Upper lobe of right lung (tissue), 1 donor: Measurements from ENCODE around the gene STPG1. TPM values are rescaled to one million over a fixed set of nuclear protein-coding genes. Genes with fewer than 3 reads are reported as not detected.

Experiments used
- ATAC-seq: fragments of 200-7000 bp; cut with Tn5 transposase; one replicate; pipeline ENCODE4 v1.9.1; 2020; ENCODE audit warnings: mild to moderate bottlenecking, moderate library complexity
- DNase-seq: peaks from one replicate; pipeline ENCODE4 v3.0.0-alpha.2; 2020
- H3K27ac ChIP-seq: fragments of 200-600 bp; one replicate; pipeline ENCODE4 v1.8.0; 2022
- H3K27me3 ChIP-seq: fragments of 200-600 bp; one replicate; pipeline ENCODE4 v1.8.0; 2022; ENCODE audit warnings: mild to moderate bottlenecking
- H3K36me3 ChIP-seq: fragments of 200-600 bp; one replicate; pipeline ENCODE4 v1.8.0; 2022
- H3K4me1 ChIP-seq: fragments of 200-600 bp; one replicate; pipeline ENCODE4 v1.8.0; 2022
- H3K4me3 ChIP-seq: fragments of 200-600 bp; one replicate; pipeline ENCODE4 v1.8.0; 2022; ENCODE audit warnings: mild to moderate bottlenecking
- H3K9me3 ChIP-seq: fragments of 200-600 bp; one replicate; pipeline ENCODE4 v1.8.0; 2022
- CTCF ChIP-seq: fragments of 200-600 bp; IDR thresholded peaks from one replicate; pipeline ENCODE4 v1.8.0; 2022; ENCODE audit warnings: antibody characterized with exemption
- intact Hi-C: fragments of 100-400 bp; cut with DNase I; formaldehyde crosslinking; loops from one replicate; pipeline ENCODE4 v1.11.0; 2022
- total RNA-seq: library from RNA; stranded (reverse); fragmentation: NEBNext Ultra II Directional; extraction: Animal tissue kit (Norgen Biotek cat#: 25700); gene quantifications from one replicate; pipeline ENCODE4 v1.2.1, GENCODE V29; 2021
- donor health status: DM: no; HTN: yes; CAD: no; lungs with severe emphysema.

The STPG1 gene
- total RNA-seq, 1 donor from 2014 or later, result 8.6 TPM

- Histone ChIP-seq H3K9me3 (no peaks in the 10 kb centered on the region), H3K36me3 (peaks cover 3% of the 10 kb centered on the region), H3K4me1 (no peaks in the 10 kb centered on the region), H3K27ac (no peak overlapping the region), H3K27me3 (no peaks in the 10 kb centered on the region), H3K4me3 (no peak overlapping the region)
- no peak for DNase-seq
- TF ChIP-seq CTCF, result no peak
- ATAC-seq, result no peak
- intact Hi-C loops, result no loop called here
These were observed 49.0 kb downstream of the STPG1 start for GRCh38 chr1:24364605-24364974.

- H3K9me3 ChIP-seq, result no peaks in the 10 kb centered on the region
- H3K4me1 ChIP-seq, result no peaks in the 10 kb centered on the region
- H3K27ac ChIP-seq, result no peak overlapping the region
- no peak for ATAC-seq
- DNase-seq, result peak; percentile 17
- no peaks in the 10 kb centered on the region for H3K27me3 ChIP-seq
- TF ChIP-seq CTCF, result no peak
- H3K36me3 ChIP-seq, result peaks cover 3% of the 10 kb centered on the region
- no peak overlapping the region for H3K4me3 ChIP-seq
- intact Hi-C loops, result no loop called here
These were observed 49.6 kb downstream of the STPG1 start for GRCh38 chr1:24363994-24364393.

- no peak for TF ChIP-seq CTCF
- Histone ChIP-seq H3K4me3 (no peak overlapping the region), H3K27me3 (no peaks in the 10 kb centered on the region), H3K36me3 (peaks cover 3% of the 10 kb centered on the region), H3K4me1 (no peaks in the 10 kb centered on the region), H3K27ac (no peak overlapping the region), H3K9me3 (no peaks in the 10 kb centered on the region)
- DNase-seq, result no peak
- ATAC-seq, result no peak
- intact Hi-C loops, result no loop called here
These were observed 50.5 kb downstream of the STPG1 start for GRCh38 chr1:24362982-24363614.

- DNase-seq, result no peak
- Histone ChIP-seq H3K9me3 (no peaks in the 10 kb centered on the region), H3K36me3 (peaks cover 3% of the 10 kb centered on the region), H3K27ac (no peak overlapping the region), H3K4me3 (no peak overlapping the region), H3K4me1 (no peaks in the 10 kb centered on the region), H3K27me3 (no peaks in the 10 kb centered on the region)
- intact Hi-C loops, result no loop called here
- no peak for TF ChIP-seq CTCF
- ATAC-seq, result no peak
These were observed 51.2 kb downstream of the STPG1 start for GRCh38 chr1:24362396-24362795.

GRCh38 chr1:24361811-24362210, 51.8 kb downstream of the STPG1 start:
- DNase-seq (peak; percentile 31), ATAC-seq (no peak)
- Histone ChIP-seq H3K4me3 (no peak overlapping the region), H3K36me3 (peaks cover 3% of the 10 kb centered on the region), H3K4me1 (no peaks in the 10 kb centered on the region), H3K9me3 (no peaks in the 10 kb centered on the region), H3K27me3 (no peaks in the 10 kb centered on the region), H3K27ac (no peak overlapping the region)
- TF ChIP-seq CTCF, result no peak
- intact Hi-C loops, result no loop called here

- Histone ChIP-seq H3K4me3 (no peak overlapping the region), H3K36me3 (peaks cover 3% of the 10 kb centered on the region), H3K27me3 (no peaks in the 10 kb centered on the region), H3K27ac (no peak overlapping the region), H3K9me3 (no peaks in the 10 kb centered on the region), H3K4me1 (no peaks in the 10 kb centered on the region)
- intact Hi-C loops, result no loop called here
- ATAC-seq (no peak), DNase-seq (no peak)
- no peak for TF ChIP-seq CTCF
These were observed 52.9 kb downstream of the STPG1 start for GRCh38 chr1:24360681-24361080.
